Heart right ventricle (tissue), 16 donors: ENCODE data around the gene TBCCD1. TPM values are rescaled to one million over a fixed set of nuclear protein-coding genes. Genes with fewer than 3 reads are reported as not detected.
"Not testable (repeated sequence)": the region's sequence is repeated elsewhere in the genome, so short reads cannot be mapped to it uniquely, and the experiment has no call there.

ENCODE experiments used
- ATAC-seq, 8 donors: fragments of 200-7000 bp; cut with Tn5 transposase; one replicate each; pipeline ENCODE4 v1.9.1; 2020; ENCODE audit warnings: mild to moderate bottlenecking in 8 of 8, moderate library complexity in 8 of 8, moderate number of reproducible peaks in 1 of 8
- DNase-seq, 2 donors: peaks; one replicate each; pipeline ENCODE4 v3.0.0-alpha.2; 2020
- H3K27ac ChIP-seq, 10 donors: fragments of 200-600 bp; sonication (generic) in 2 of 10; one replicate each; pipeline versions ENCODE4 v1.5.0 to v1.8.0; 2020 to 2022; ENCODE audit warnings: mild to moderate bottlenecking in 3 of 10
- H3K27me3 ChIP-seq, 7 donors: fragments of 200-600 bp; one replicate each; pipeline ENCODE4 v1.8.0; 2021 to 2022; ENCODE audit warnings: mild to moderate bottlenecking in 2 of 7
- H3K36me3 ChIP-seq, 9 donors: fragments of 200-600 bp; sonication (generic) in 1 of 9; one replicate each; pipeline versions ENCODE4 v1.5.0 to v1.8.0; 2020 to 2022; ENCODE audit warnings: mild to moderate bottlenecking in 2 of 9
- H3K4me1 ChIP-seq, 9 donors: fragments of 200-600 bp; sonication (generic) in 1 of 9; one replicate each; pipeline versions ENCODE4 v1.5.0 to v1.8.0; 2020 to 2022; ENCODE audit warnings: mild to moderate bottlenecking in 4 of 9
- H3K4me3 ChIP-seq, 10 donors: fragments of 200-600 bp; sonication (generic) in 2 of 10; one replicate each; pipeline versions ENCODE4 v1.5.0 to v1.8.0; 2020 to 2022; ENCODE audit warnings: mild to moderate bottlenecking in 7 of 10, moderate library complexity in 2 of 10
- H3K9me3 ChIP-seq, 11 donors: fragments of 200-600 bp in 10 of 11; sonication (generic) in 2 of 11; one replicate each; pipeline versions ENCODE4 v1.5.0 to v1.8.0; 2013 to 2022; ENCODE audit warnings: mild to moderate bottlenecking in 2 of 11, control low read depth in 1 of 11, moderate library complexity in 1 of 11
- WGBS, 2 donors: extraction: QIAGEN DNeasy Blood & Tissue Kit; methylation state at CpG; one replicate each; pipeline ENCODE4 v1.1.7; 2013; ENCODE audit warnings: inconsistent platforms in 1 of 2; 5-methylcytosine and 5-hydroxymethylcytosine counted together
- intact Hi-C, 10 donors: fragments of 100-400 bp; cut with DNase I; formaldehyde crosslinking; loops; one replicate each; pipeline versions ENCODE4 v1.11.1 to v1.14.2; 2022
- polyA plus RNA-seq, 2 donors: library from polyadenylated mRNA; stranded (reverse); fragments of 200-250 nt; gene quantifications; one replicate each; pipeline ENCODE4 v1.2.3, GENCODE V29; 2013
- total RNA-seq, 10 donors: library from RNA; stranded (reverse); fragmentation: NEBNext Ultra II Directional in 3 of 10; extraction: Animal tissue kit (Norgen Biotek cat#: 25700) in 3 of 10; gene quantifications; one replicate each; pipeline versions ENCODE4 v1.2.1 to v1.2.4, GENCODE V29; 2021 to 2023
- TF ChIP-seq, protein P1 (sequence below), 9 donors: fragments of 200-600 bp; sonication (generic) in 2 of 9; IDR thresholded peaks; one replicate each; pipeline versions ENCODE4 v1.5.0 to v1.8.0; 2021 to 2022; ENCODE audit warnings: antibody characterized with exemption in 9 of 9, mild to moderate bottlenecking in 5 of 9, moderate library complexity in 1 of 9
- donor health status: Arrhythmogenic right ventricular cardiomyopathy.
- donor health status: ischemic (EF 13 %, LVEDD 7.1; RV severe dilation, severe dysfunction).
- donor health status: healthy with polysubstance abuse.
- donor health status: DM: no; HTN: yes; CAD: no.
- donor health status: DM: no; HTN: no; CAD: no.
- donor health status: ischemic (EF 25% LVEDD 6.9; RV normal size, moderate dysfunction).
- donor health status: ischemic (EF 25% LVEDD 5.7; RV mildly dilated, moderate dysfunction).
- donor health status: healthy.
- donor health status: DM: yes; HTN: yes; CAD: no.
- donor health status: Ischemic cardiomyopathy.
- donor health status: ischemic (EF 35%, LVEDD 5.7; RV mildly dilated, moderate dysfunction).
- donor health status: nonischemic (EF 11% LVEDD 7.7; RV severe dilation, severe dysfunction).
- donor health status: DM: yes; HTN: yes; CAD: no.
- donor health status: PGD.
- donor health status: ischemic (EF 29% LVEDD 5.4; RV normal size, mild dysfunction).
- donor health status: nonischemic (EF 23%, LVEDD 6.1; RV moderate dilation, normal function).

TBCCD1 gene
- total and polyA plus RNA-seq, 12 donors = 3.1 to 7.9 (median 6.7) TPM

GRCh38 chr3:186538779-186539178, 28.4 kb downstream of the TBCCD1 start:
- DNase-seq (no peak), ATAC-seq (no peak)
- Histone ChIP-seq H3K4me3 (no peak overlapping the region), H3K9me3 (no peaks in the 10 kb centered on the region), H3K27me3 (no peaks in the 10 kb centered on the region), H3K4me1 (peaks cover 2 to 25% (median 14%) of the 10 kb centered on the region in 9 donors), H3K27ac (no peak overlapping the region), H3K36me3 (peaks cover 0 to 27% (median 1%) of the 10 kb centered on the region in 9 donors)
- intact Hi-C loops = loop anchor here in 4 of 10 donors (5.0 to 10.0 kb wide), 5 partner anchors 276 to 556 kb away; no protein-coding TSS in a partner anchor
- TF ChIP-seq, protein P1, sequence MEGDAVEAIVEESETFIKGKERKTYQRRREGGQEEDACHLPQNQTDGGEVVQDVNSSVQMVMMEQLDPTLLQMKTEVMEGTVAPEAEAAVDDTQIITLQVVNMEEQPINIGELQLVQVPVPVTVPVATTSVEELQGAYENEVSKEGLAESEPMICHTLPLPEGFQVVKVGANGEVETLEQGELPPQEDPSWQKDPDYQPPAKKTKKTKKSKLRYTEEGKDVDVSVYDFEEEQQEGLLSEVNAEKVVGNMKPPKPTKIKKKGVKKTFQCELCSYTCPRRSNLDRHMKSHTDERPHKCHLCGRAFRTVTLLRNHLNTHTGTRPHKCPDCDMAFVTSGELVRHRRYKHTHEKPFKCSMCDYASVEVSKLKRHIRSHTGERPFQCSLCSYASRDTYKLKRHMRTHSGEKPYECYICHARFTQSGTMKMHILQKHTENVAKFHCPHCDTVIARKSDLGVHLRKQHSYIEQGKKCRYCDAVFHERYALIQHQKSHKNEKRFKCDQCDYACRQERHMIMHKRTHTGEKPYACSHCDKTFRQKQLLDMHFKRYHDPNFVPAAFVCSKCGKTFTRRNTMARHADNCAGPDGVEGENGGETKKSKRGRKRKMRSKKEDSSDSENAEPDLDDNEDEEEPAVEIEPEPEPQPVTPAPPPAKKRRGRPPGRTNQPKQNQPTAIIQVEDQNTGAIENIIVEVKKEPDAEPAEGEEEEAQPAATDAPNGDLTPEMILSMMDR (IDR thresholded peaks at IDR 0.05) = no peak
- WGBS, 2 donors = 97% methylated on average over 3 of the region's 3 CpGs

DNA sequence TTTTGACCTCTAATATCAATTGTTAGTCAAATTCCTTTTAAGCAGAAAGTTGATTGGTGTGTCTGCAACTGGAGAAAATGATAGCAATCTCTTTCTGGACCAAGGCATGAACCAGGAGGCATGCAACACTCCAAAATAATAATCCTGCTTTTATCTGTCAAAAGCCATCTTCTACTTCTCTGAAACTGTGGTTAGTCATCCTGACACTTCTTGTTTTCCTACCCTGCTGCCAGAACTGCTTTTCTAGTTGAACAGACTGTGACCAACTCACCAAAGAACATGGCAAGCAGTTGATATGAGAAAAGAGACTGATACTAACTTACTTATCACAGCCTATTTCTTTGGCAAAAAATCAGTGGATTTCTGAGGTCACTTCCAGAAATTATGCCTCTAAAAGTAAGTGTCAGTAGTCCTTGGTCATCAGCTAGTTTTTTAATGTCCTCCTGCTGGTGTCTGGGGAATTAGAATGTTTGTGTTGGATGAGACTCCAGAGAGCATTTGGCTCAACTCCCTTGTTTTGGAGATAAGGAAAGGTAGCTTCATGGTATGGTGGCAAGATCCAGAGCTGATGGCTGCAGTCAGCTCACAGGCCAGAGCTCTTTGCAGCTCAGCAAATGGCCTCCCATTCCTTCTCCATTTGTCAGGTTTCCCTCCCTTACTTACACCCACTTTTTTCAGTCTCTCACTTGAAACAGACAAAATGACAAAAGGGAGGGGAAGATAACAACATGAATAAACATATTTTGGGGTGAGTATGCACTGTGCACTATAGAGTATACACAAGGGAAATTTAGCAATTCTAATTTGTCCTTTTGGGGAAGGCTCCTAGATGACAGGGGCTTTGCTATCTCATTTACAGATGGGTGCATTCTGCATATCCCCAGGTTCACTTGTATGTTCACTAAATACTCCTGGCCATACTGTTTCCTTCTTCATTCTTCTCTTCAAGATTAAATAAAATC, 30.0 kb downstream of the TBCCD1 start:
- intact Hi-C loops = loop anchor here in 4 of 10 donors (5.0 to 10.0 kb wide), 5 partner anchors 275 to 555 kb away; no protein-coding TSS in a partner anchor
- Histone ChIP-seq H3K27me3 (no peaks in the 10 kb centered on the region), H3K27ac (no peak overlapping the region), H3K4me1 (peaks cover 2 to 25% (median 14%) of the 10 kb centered on the region in 9 donors), H3K4me3 (no peak overlapping the region), H3K36me3 (peaks cover 0 to 22% (median 0%) of the 10 kb centered on the region in 9 donors), H3K9me3 (no peaks in the 10 kb centered on the region)
- ATAC-seq = peak in 3 of 8 donors; percentile 25 to 75 (median 27)
- TF ChIP-seq, protein P1 (IDR thresholded peaks at IDR 0.05) = no peak
- no peak for DNase-seq

DNA sequence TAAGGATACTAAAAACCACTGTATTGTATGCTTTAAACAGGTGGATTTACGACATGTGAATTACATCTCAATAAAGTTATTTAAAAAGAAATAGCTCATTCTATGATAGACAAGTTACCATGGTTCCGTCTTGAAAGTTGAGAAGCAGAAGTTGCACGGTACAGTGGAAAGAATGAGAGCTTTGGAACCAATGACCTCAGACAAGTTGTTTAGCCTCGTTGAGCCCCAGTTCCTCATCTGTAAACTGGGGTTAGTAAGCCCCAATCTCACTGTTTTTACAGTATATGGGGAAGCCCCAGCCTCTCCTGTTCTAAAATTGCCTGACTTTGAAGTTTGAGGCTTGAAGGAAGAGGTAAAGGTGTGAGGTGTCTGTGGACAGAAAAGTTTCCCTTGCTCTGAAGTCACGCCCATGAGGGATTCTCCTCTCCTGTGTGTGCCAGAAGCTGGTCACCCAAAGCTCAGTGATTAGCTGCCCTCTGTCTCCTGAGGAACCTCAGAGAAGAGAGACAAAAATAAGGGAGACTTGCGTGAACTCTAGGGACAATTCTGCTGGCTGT, 32.9 kb downstream of the TBCCD1 start:
- Histone ChIP-seq H3K36me3 (peaks cover 0 to 12% (median 0%) of the 10 kb centered on the region in 9 donors), H3K27me3 (no peaks in the 10 kb centered on the region), H3K27ac (peak overlapping the region in 1 of 10 donors; percentile 46), H3K4me1 (peaks cover 0 to 15% (median 7%) of the 10 kb centered on the region in 9 donors), H3K4me3 (no peak overlapping the region), H3K9me3 (no peaks in the 10 kb centered on the region)
- intact Hi-C loops = loop anchor here in 1 of 10 donors (10.0 kb wide), 1 partner anchor 279 kb away; no protein-coding TSS in a partner anchor
- ATAC-seq = peak in 6 of 8 donors; percentile 35 to 80 (median 64)
- 89 to 90% methylated on average over 6 of the region's 6 CpGs for WGBS, 2 donors
- TF ChIP-seq, protein P1 (IDR thresholded peaks at IDR 0.05) = no peak
- no peak for DNase-seq

DNA sequence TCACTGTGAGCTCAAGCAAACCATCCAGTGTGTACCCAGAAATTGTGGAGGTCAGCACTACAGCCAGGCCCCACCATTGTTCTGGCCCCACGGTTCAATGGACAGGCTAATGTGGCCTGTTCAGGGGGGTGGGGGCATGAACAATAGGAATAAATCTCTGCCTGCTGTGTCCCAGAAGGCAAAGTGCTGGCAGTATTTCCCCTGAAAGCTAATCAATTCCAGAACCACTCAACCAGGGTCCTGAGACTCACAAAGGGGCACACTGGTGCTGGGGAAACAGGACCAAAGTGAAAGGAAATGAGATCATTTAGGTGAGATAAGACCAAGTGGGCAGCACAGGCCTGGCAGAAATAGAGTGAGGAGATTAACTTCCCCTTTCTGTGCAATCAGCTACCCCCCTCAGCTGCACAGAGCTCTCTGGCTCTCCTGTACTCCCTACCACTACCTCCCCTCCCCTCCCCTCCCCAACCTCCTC, 34.5 kb downstream of the TBCCD1 start:
- Histone ChIP-seq H3K27me3 (no peaks in the 10 kb centered on the region), H3K4me1 (peaks cover 0 to 15% (median 7%) of the 10 kb centered on the region in 9 donors), H3K36me3 (no peaks in the 10 kb centered on the region), H3K4me3 (no peak overlapping the region), H3K9me3 (no peaks in the 10 kb centered on the region), H3K27ac (no peak overlapping the region)
- intact Hi-C loops = loop anchor here in 1 of 10 donors (10.0 kb wide), 1 partner anchor 278 kb away; no protein-coding TSS in a partner anchor
- ATAC-seq (no peak), DNase-seq (no peak)
- TF ChIP-seq, protein P1 (IDR thresholded peaks at IDR 0.05) = no peak
- 48 to 71% methylated on average over 1 of the region's 1 CpG for WGBS, 2 donors

DNA sequence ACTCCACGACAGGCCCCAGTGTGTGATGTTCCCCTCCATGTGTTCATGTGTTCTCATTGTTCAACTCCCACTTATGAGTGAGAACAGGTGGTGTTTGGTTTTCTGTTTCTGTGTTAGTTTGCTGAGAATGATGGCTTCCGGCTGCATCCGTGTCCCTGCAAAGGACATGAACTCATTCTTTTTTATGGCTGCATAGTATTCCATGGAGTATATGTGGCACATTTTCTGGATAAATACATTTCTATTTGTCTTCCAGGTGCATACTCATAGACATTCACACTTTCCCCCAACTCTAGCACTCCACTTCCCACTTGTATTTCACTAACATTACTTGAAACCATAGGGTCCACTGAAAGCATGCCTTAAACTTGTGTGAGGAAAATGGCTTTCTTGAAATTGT, 35.4 kb downstream of the TBCCD1 start:
- peaks cover 0 to 15% (median under 1%) of the 10 kb centered on the region in 9 donors for H3K4me1 ChIP-seq
- H3K27ac ChIP-seq, H3K4me3 ChIP-seq, H3K36me3 ChIP-seq, H3K27me3 ChIP-seq, ATAC-seq, H3K9me3 ChIP-seq, DNase-seq: not testable (repeated sequence)
- intact Hi-C loops = loop anchor here in 1 of 10 donors (10.0 kb wide), 1 partner anchor 277 kb away; no protein-coding TSS in a partner anchor
- 95 to 96% methylated on average over 3 of the region's 3 CpGs for WGBS, 2 donors
